DLD1 (cell line): ENCODE data around the gene LSM10.

Experiments used
- in situ Hi-C: cut with HindIII; loops from 2 replicates; pipeline ENCODE4 v1.10.0; 2017; ENCODE audit warnings: low sequenced_read_pairs

The LSM10 gene

GRCh38 chr1:36397378-36398230, at the start of gene LSM10:
TSS of gene LSM10 (minus strand) at chr1:36397908. CDS start at chr1:36394129, 3,779 bp downstream.
- in situ Hi-C loops = no loop called here

GRCh38 chr1:36447450-36447849, 49.7 kb upstream of the LSM10 start:
- in situ Hi-C loops = no loop called here

GRCh38 chr1:36446746-36447145, 49.0 kb upstream of the LSM10 start:
- in situ Hi-C loops = no loop called here

- in situ Hi-C loops = no loop called here
These were observed 48.6 kb upstream of the LSM10 start for GRCh38 chr1:36446271-36446670.

- in situ Hi-C loops = no loop called here
These were observed 45.6 kb upstream of the LSM10 start for GRCh38 chr1:36443297-36443696.

DNA sequence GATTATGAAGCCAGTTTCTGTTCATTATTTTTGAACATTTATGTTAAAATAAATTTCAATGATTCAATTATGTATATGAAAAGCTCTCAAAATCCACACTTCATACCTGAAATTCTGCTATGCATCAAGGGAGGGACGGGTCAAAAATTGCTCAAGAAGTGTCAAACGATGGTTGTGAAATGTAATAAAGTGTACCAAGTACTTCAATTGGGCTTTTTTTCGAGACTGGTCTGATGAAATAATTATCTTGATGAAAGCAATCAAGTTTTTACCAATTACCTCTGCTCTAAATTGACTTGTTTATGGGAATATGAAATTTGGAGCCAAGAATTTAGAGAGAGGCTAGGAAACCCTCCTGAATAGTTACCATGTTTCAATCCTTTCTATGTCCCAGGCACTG, 44.6 kb upstream of the LSM10 start:
- in situ Hi-C loops = no loop called here

DNA sequence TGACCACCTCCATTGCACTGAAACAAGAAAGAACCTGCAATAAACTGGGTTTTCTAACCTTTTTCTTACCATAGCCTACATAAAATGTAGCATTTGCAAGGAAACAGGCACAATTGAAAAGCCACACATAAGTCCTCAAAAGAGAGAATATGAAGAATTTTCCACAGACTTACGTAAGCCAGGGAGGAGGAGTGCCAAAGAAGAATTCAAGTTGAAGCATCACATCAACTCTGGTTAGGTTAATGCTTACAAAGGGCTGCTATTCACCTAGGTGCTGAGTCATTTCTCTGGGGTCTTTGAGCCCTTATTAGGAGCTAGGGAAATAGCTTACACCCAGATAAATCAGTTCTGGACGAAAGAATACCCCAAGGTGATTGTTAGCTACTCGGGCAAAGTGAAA, 42.9 kb upstream of the LSM10 start:
- in situ Hi-C loops = no loop called here

DNA sequence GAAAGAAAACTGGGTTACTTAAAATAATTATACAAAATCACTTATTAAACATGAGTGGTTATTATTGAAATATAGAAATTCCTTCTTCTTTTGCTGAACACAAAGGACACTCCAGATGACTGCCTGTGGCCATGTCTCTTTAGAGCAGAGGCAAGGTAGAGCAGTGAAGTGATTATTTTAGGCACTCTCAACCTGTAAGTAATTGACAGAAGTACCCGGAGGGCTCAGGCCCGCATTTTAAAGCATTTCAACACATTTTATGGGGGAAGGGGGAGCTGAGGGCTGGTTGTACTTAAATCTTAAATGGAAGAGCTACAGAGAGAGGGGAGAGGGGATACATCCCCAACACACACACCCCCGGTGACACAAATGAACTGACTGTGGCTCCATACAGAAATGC, 42.3 kb upstream of the LSM10 start:
- in situ Hi-C loops = no loop called here

DNA sequence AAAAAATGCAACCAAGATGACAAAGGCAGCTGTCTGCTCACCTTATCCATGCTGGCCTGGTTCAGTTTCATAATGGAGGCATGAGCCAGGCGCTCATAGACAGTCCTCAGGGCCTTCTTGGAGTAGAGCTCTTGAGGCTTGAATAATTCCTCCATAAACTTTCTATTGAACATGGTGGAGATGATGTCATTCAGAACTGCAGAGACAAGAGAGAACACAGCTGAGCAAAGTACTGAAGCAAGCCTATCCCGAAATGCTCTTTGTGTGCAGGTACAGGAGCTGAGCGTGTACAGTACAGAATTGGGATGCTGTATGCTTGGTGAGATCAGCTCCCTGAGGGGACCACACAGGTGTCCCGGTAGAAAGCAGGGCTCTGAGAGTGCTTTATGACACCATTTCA, 41.0 kb upstream of the LSM10 start:
- in situ Hi-C loops = no loop called here

DNA sequence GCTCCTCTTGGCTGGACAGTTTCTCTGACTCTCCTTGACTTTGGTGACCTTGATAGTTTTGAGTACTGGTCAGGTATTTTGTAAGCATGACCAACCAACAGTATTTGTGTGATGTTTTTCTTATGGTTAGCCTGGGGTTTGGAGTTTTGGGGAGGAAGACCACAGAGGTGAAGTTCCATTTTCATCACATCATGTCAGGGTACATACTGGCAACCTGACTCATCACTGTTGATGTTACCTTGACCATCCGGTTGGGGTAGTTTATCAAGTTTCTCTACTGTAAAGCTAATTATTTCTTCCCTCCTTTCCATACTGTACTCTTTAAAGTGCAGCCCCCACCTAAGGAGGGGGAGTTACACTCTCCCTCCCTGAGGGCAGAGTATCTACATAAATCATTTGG, 39.1 kb upstream of the LSM10 start:
- in situ Hi-C loops = no loop called here

DNA sequence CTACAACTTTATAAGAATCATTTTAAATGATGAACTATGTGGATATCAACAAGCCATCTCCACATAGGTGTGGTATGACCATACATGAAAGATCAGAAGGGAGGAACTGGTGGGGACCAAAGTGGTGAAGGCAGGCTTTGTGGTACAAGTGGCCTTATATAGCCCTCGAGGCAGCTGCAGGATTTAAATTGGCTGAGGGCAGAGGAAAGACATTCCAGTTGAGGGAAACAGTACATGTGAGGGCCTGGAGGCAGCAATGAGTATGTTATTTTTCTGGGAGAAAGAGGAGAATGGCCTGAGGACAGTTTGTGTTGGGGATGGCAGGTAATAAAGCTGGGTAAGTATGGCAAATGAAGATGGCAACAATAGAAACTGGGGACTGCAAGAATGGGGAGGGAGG, 35.4 kb upstream of the LSM10 start:
- in situ Hi-C loops = no loop called here

DNA sequence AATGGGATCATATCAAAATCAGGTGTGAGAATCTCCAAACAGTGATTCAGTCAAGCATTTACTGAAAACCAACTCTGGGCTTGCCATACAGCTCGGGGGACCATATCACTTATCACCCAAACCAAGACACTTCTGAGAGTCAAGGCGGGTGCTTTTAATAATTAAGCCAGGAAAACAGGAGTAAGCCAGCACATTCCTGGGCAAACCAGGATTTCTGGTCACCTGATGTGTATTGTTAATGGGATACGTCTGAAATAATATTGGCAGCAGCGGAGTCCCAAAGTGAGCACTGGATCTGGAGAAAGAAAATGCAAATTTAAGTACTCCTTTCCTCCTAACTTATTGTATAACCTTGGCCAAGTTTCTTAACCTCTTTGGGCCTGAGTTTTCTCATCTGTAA, 34.9 kb upstream of the LSM10 start:
- in situ Hi-C loops = no loop called here

DNA sequence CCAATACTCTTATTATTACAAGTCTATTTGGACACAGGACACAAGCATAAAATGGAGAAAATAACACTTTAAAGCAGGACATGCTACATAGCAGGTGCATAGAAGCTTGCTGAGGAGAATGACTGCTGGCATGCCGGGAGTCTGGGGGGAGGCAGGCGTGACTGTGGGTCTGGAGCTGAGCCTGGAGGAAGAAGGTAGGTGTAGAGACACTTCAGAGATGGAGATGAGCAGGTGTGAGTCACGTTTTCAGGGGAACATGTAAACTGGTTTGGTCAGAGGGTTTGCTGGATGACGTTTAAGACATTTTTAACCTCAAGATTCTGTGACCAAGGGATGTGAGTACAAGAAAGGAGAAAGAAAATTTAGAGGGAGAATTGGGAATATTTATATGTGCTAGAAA, 28.1 kb upstream of the LSM10 start:
- in situ Hi-C loops = no loop called here

- in situ Hi-C loops = no loop called here
These were observed 23.9 kb upstream of the LSM10 start for GRCh38 chr1:36421649-36422048.

DNA sequence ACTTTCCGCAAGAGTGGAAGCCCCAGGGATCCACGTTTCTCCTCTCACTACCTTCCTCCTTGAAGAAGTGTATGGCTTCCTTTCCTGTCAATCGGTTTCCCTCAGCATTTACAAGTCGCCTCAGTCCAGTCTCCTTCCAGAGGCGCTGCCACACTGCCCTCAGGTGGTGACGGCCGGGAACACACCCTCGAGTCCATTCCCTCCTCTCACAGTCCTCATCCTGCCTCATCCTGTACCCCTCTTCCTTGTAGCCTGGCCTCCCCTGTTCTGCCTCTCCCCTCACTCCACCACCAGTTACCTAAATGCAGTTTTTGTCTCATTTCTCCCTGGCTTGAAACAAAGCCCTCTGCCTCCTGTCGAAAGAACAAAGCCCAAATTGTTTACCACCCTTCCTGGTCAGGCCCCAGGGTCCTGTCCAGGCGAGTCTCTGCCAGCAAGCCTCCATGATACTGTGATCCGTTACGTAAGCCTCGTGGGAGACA, 23.2 kb upstream of the LSM10 start:
- in situ Hi-C loops = no loop called here

DNA sequence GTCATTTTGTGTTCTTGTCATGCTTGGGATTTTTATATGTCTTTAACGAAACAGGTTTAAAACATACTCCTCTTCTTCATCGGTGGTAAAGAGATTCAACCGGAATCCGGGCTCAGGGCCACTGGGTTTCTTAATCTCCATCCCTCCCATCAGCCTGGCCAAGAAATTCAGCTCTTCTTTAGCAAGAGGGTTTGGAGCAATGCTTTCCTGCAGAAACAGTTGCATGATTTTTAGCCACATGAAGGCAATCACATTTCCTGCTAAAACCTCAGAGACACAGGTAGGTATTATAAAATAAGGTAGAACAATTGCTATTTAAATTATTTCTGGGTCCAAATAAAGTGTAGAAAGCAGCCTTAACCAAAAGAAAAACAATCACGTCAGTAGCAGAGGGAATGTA, 22.7 kb upstream of the LSM10 start:
- in situ Hi-C loops = no loop called here

- in situ Hi-C loops = no loop called here
These were observed 21.9 kb upstream of the LSM10 start for GRCh38 chr1:36419569-36419968.

DNA sequence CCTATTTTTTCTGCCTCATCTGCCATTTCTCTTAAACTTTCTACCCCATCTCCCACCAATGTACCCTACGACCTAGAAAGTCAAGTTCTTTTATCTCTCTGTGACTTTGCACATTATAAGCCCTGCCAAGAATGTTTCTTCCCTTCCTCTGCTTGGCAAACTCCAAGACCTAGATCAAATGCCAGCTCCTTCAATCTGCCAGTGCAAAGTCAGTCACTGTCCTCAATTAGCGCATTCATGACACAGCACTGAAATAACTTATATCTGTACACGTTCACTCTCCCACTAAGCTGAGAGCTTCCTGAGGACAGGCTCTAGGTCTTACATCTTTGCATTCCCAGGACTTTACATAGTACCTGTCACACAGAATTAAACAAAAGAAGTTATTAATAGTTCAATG, 21.4 kb upstream of the LSM10 start:
- in situ Hi-C loops = no loop called here

- in situ Hi-C loops = no loop called here
These were observed 20.2 kb upstream of the LSM10 start for GRCh38 chr1:36417931-36418330.

- in situ Hi-C loops = no loop called here
These were observed 18.1 kb upstream of the LSM10 start for GRCh38 chr1:36415661-36416326.

DNA sequence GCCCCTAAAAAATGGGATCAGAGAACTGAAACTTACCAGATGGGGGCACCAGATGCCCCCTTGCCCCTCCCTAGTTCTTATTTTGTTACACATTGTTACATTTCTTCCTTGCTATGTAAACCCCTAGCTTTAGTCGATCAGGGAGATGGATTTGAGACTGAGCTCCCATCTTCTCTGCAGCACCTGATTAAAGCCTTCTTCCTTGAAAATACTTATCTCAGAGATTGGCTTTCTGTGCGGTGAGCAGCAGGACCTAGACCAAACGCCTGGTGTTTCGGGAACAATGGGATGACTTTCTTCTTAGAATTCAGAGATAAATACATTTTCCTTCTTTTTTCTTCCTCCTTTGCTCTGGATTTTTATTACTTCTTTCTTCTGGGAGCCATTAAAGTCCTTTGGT, 16.7 kb upstream of the LSM10 start:
- in situ Hi-C loops = no loop called here
